ENCODE results near the gene MSRB2. TPM values are rescaled to one million over a fixed set of nuclear protein-coding genes. Genes with fewer than 3 reads are reported as not detected.

MSRB2 gene
- total RNA-seq, 1 donor from 2014 or later: 15.5 TPM

DNA sequence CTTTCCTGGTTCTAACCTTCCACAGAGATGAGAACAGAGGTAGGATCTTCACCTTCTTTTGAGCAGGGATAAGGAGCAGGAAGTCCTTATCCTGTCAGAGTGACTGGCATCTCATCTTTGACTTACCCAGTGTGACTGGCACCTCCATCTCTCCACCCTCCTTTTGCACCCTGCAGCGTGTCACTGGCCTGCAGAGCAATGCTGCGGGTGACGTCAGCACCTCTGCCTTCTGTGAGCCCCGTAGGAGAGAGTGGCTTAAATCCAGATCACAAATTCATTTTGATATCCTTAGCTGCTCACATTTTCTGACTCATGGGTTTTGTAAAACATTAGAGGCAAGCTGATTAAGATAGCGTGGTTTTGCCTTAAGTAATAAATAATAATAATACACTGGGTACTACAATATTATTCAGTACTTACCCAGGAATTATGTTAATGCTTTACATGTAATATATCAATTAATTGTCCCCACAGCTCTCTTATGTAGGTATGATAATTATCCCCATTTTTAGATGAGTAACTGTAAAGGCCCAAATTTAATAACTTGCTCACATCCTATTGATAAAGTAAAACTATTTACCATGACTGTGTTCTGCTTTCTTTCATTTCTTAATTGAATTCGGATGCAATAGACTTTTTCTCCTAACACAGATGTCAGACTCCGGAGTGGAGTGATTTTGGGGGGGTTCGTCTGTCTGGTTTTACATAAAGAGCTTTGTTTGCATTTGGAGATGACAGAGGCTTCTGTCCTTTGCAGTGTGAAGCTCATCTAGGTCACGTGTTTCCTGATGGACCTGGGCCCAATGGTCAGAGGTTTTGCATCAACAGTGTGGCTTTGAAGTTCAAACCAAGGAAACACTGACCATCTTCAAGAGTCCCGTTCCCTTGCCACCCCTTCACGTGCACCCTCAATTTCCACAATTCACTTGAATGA, 24.9 kb downstream of the MSRB2 start:
- Mint-ChIP-seq H3K4me3 (ENCODE audit: unreplicated experiment) (no peak overlapping the region), H3K4me1 (ENCODE audit: unreplicated experiment) (no peaks in the 10 kb centered on the region), H3K36me3 (ENCODE audit: unreplicated experiment) (peaks cover 32% of the 10 kb centered on the region), H3K27ac (ENCODE audit: unreplicated experiment) (no peak overlapping the region), H3K27me3 (ENCODE audit: unreplicated experiment) (no peaks in the 10 kb centered on the region), H3K9me3 (ENCODE audit: unreplicated experiment) (peaks cover 7% of the 10 kb centered on the region)
- TF ChIP-seq, protein P1, sequence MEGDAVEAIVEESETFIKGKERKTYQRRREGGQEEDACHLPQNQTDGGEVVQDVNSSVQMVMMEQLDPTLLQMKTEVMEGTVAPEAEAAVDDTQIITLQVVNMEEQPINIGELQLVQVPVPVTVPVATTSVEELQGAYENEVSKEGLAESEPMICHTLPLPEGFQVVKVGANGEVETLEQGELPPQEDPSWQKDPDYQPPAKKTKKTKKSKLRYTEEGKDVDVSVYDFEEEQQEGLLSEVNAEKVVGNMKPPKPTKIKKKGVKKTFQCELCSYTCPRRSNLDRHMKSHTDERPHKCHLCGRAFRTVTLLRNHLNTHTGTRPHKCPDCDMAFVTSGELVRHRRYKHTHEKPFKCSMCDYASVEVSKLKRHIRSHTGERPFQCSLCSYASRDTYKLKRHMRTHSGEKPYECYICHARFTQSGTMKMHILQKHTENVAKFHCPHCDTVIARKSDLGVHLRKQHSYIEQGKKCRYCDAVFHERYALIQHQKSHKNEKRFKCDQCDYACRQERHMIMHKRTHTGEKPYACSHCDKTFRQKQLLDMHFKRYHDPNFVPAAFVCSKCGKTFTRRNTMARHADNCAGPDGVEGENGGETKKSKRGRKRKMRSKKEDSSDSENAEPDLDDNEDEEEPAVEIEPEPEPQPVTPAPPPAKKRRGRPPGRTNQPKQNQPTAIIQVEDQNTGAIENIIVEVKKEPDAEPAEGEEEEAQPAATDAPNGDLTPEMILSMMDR (IDR thresholded peaks at IDR 0.05): no peak
- no peak for DNase-seq (ENCODE audit: extremely low spot score, unreplicated experiment)

DNA sequence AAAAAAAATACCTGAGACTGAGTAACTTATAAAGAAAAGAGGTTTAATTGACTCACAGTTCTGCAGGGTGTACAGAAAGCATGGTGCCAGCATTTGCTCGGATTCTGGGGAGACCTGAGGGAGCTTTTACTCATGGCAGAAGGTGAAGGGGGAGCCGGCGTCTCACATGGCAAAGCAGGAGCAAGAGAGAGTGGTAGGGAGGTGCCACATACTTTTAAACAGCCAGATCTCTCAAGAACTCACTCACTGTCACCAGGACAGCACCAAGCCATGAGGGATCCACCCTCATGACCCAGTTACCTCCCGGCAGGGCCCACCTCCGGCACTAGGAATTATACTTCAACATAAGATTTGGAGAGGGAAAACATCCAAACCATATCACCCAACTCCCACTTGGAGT, 25.8 kb downstream of the MSRB2 start:
- no peaks in the 10 kb centered on the region for H3K27me3 Mint-ChIP-seq (ENCODE audit: unreplicated experiment)
- no peaks in the 10 kb centered on the region for H3K4me1 Mint-ChIP-seq (ENCODE audit: unreplicated experiment)
- TF ChIP-seq, protein P1 (IDR thresholded peaks at IDR 0.05): no peak
- H3K27ac Mint-ChIP-seq (ENCODE audit: unreplicated experiment): no peak overlapping the region
- DNase-seq (ENCODE audit: extremely low spot score, unreplicated experiment): no peak
- H3K4me3 Mint-ChIP-seq (ENCODE audit: unreplicated experiment): no peak overlapping the region
- H3K36me3 Mint-ChIP-seq (ENCODE audit: unreplicated experiment): peaks cover 32% of the 10 kb centered on the region
- H3K9me3 Mint-ChIP-seq (ENCODE audit: unreplicated experiment): peaks cover 7% of the 10 kb centered on the region

DNA sequence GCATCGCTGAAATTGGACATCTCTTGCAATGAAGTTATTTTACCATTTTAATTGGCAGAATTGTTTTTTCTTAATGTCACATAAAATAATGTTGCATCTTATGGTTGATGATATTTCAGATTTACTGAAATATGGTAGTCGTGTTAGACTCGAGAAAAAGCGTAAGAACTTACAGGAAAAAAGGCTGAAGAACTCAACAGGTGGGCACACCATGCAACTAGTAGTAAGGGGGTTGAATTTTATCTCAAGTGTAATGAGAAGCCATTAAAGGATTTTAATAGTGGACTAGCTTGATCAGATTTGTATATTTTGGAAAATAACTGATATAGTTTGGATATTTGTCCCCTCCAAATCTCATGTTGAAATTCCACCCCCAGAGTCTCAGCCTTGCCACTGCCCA, 41.1 kb downstream of the MSRB2 start:
- no peaks in the 10 kb centered on the region for H3K4me1 Mint-ChIP-seq (ENCODE audit: unreplicated experiment)
- no peak overlapping the region for H3K27ac Mint-ChIP-seq (ENCODE audit: unreplicated experiment)
- peaks cover 18% of the 10 kb centered on the region for H3K27me3 Mint-ChIP-seq (ENCODE audit: unreplicated experiment)
- no peaks in the 10 kb centered on the region for H3K36me3 Mint-ChIP-seq (ENCODE audit: unreplicated experiment)
- DNase-seq (ENCODE audit: extremely low spot score, unreplicated experiment): no peak
- no peak overlapping the region for H3K4me3 Mint-ChIP-seq (ENCODE audit: unreplicated experiment)
- peaks cover 12% of the 10 kb centered on the region for H3K9me3 Mint-ChIP-seq (ENCODE audit: unreplicated experiment)
- TF ChIP-seq, protein P1 (IDR thresholded peaks at IDR 0.05): no peak

DNA sequence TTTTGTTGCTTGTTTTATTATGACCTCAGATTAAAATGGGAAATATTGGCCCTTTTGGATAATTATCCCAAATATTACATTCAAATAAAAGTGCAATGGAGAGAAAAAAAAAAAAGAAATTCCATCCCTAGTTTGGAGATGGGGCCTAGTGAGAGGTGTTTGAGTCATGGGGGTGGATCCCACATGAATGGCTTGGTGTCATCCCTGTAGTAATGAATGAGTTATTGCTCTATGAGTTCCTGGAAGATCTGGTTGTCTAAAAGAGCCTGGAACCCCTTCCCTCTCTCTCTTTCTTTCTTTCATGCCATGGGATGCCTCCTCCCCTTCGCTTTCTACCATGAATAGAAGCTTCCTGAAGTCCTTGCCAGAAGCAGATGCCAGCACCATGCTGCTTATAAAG, 44.3 kb downstream of the MSRB2 start:
- no peak for DNase-seq (ENCODE audit: extremely low spot score, unreplicated experiment)
- TF ChIP-seq, protein P1 (IDR thresholded peaks at IDR 0.05): no peak
- Mint-ChIP-seq H3K4me1 (ENCODE audit: unreplicated experiment) (no peaks in the 10 kb centered on the region), H3K27me3 (ENCODE audit: unreplicated experiment) (peaks cover 31% of the 10 kb centered on the region), H3K9me3 (ENCODE audit: unreplicated experiment) (peaks cover 9% of the 10 kb centered on the region), H3K36me3 (ENCODE audit: unreplicated experiment) (no peaks in the 10 kb centered on the region), H3K4me3 (ENCODE audit: unreplicated experiment) (no peak overlapping the region), H3K27ac (ENCODE audit: unreplicated experiment) (no peak overlapping the region)

DNA sequence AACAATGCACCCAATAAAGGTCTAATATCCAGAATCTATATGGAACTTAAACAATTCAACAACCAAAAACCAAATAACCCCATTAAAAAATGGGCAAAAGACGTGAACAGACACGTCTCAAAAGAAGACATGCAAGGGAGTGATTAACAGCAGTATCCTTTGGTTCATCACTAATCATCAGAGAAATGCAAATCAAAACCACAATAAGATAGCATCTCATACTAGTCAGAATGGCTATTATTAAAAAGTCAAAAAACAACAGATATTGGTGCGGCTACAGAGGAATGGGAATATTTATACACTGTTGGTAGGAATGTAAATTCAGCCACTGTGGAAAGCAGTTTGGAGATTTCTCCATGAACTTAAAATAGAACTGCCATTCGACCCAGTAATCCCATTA, 46.6 kb downstream of the MSRB2 start:
- no peak for DNase-seq (ENCODE audit: extremely low spot score, unreplicated experiment)
- Mint-ChIP-seq H3K36me3 (ENCODE audit: unreplicated experiment) (no peaks in the 10 kb centered on the region), H3K4me1 (ENCODE audit: unreplicated experiment) (no peaks in the 10 kb centered on the region), H3K4me3 (ENCODE audit: unreplicated experiment) (no peak overlapping the region), H3K27ac (ENCODE audit: unreplicated experiment) (no peak overlapping the region), H3K27me3 (ENCODE audit: unreplicated experiment) (peaks cover 31% of the 10 kb centered on the region), H3K9me3 (ENCODE audit: unreplicated experiment) (peaks cover 4% of the 10 kb centered on the region)
- TF ChIP-seq, protein P1 (IDR thresholded peaks at IDR 0.05): no peak
